HUES6 (cell line): ENCODE measurements around the gene CATSPERD.
"Not testable (repeated sequence)": the region's sequence is repeated elsewhere in the genome, so short reads cannot be mapped to it uniquely, and the experiment has no call there.

Experiments
- H3K27ac ChIP-seq: 2 replicates; pipeline ENCODE4 v1.7.0; 2013; ENCODE audit warnings: low read depth, mild to moderate bottlenecking, low read length, inconsistent platforms
- H3K27me3 ChIP-seq: 2 replicates; pipeline ENCODE4 v1.6.1; 2013; ENCODE audit warnings: low read length; ENCODE audit not compliant: control insufficient read depth, insufficient read depth
- H3K36me3 ChIP-seq: 2 replicates; pipeline ENCODE4 v1.6.1; 2013; ENCODE audit warnings: low read length; ENCODE audit not compliant: control insufficient read depth, insufficient read depth
- H3K4me1 ChIP-seq: 2 replicates; pipeline ENCODE4 v1.6.1; 2013; ENCODE audit warnings: low read length; ENCODE audit not compliant: control insufficient read depth, insufficient read depth
- H3K4me3 ChIP-seq: 2 replicates; pipeline ENCODE4 v1.5.1; 2013; ENCODE audit warnings: low read depth, low read length
- H3K9ac ChIP-seq: one replicate; pipeline ENCODE4 v1.6.1; 2013; ENCODE audit warnings: mild to moderate bottlenecking, low read length
- H3K9me3 ChIP-seq: 2 replicates; pipeline ENCODE4 v1.6.1; 2013; ENCODE audit warnings: low read depth, low read length; ENCODE audit not compliant: control insufficient read depth, insufficient read depth

The CATSPERD gene

DNA sequence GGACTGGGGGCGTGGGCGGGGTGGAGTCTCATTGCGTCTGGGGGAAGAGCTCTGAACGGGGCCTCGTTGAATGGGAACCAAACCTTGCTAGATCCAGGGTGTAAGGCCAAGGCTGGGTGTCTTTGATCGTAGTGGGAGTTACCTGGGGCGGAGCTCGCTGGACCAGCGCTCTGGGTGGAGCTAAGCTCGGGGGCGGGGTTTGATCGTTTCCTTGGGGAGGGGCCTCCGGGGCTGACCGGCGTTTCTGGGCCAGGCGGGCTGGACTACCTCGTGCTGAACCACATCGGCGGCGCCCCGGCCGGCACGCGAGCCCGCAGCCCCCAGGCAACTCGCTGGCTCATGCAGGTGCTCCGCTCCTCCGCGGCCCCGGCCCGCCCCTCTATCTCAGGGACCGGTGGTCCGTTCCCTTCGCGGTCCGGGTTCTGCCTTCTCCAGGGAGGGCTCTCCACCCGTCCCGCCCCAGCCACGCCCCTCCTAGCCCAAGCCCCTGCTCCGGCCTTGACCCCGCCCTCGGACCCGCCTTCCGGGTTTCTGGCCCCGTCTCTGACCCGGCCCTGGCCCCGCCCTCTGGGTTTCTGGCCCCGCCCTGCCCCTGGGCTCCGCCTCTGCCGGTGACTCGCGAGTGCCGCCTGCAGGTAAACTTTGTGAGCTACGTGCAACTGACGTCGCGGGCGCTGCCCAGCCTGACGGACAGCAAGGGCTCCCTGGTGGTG, 33.6 kb upstream of the CATSPERD start:
- peaks cover 15% of the 10 kb centered on the region for H3K36me3 ChIP-seq
- no peaks in the 10 kb centered on the region for H3K27me3 ChIP-seq
- H3K4me3 ChIP-seq, result peak overlapping the region; percentile 81
- H3K27ac ChIP-seq, result no peak overlapping the region
- H3K9ac ChIP-seq, result no peak overlapping the region
- H3K9me3 ChIP-seq, result no peaks in the 10 kb centered on the region
- 0 out of 2 replicates have a peak, but pooled peaks cover under 1% of the 10 kb centered on the region for H3K4me1 ChIP-seq

GRCh38 chr19:5687360-5688198, 32.9 kb upstream of the CATSPERD start:
- Histone ChIP-seq H3K4me3 (peak overlapping the region; percentile 50), H3K9ac (no peak overlapping the region)

GRCh38 chr19:5688262-5688881, 32.1 kb upstream of the CATSPERD start:
- H3K36me3 ChIP-seq, result peaks cover 31% of the 10 kb centered on the region
- H3K4me3 ChIP-seq, H3K27me3 ChIP-seq, H3K27ac ChIP-seq, H3K9me3 ChIP-seq, H3K4me1 ChIP-seq, H3K9ac ChIP-seq: not testable (repeated sequence)

More at GRCh38 chr19:5687360-5688198, 32.9 kb upstream of the CATSPERD start:
- Histone ChIP-seq H3K27me3 (no peaks in the 10 kb centered on the region), H3K4me1 (0 out of 2 replicates have a peak, but pooled peaks cover 3% of the 10 kb centered on the region), H3K27ac (no peak overlapping the region), H3K36me3 (peaks cover 23% of the 10 kb centered on the region), H3K9me3 (no peaks in the 10 kb centered on the region)

DNA sequence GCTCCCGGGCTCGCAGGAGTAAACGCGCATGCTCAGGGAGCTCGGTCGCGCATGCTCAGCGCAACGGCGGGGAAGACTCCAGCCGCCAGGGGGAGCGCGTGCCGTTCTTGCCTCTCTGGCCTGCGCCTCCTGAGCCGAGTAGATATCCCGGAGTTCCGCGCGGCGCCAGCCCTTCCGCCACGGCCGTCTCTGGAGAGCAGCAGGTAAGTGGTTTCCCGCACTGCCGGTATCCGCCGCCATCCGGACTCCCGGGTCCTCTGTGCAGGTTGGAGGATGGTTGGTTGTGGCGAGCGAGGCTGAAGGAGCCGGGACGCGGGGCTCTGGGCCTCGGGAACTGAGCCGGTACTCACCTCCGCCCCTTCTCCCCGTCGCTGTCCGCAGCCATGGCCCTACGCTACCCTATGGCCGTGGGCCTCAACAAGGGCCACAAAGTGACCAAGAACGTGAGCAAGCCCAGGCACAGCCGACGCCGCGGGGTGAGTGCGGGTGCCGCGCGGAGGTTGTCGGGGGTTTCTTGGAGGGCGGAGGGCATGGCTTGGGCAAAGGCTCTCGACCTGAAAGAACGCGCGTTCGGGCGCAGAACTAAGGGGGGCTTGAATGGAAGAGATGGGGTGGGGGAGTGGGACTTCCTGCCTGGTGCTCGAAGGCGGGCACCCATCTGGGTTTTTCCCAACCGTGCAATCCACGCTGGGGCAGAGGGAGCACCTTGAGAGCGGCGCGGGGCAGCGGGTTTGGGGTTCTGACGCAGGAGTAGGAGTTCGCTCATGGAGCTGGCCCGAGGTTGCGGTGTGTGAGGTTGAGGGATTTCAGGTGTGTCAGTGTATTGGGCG, 30.1 kb upstream of the CATSPERD start, which contains the start of gene RPL36:
Gene RPL36 (plus strand): TSS at position 171 of the 830 bp plus-strand sequence. CDS start 213 bp downstream, at position 384.
- H3K36me3 ChIP-seq, result peaks cover 51% of the 10 kb centered on the region
- H3K4me3 ChIP-seq, result peak within 1 kb of the TSS; percentile 93
- 0 out of 2 replicates have a peak, but pooled peaks cover 3% of the 10 kb centered on the region for H3K4me1 ChIP-seq
- H3K27ac ChIP-seq, result peak within 1 kb of the TSS; percentile 97
- no peaks in the 10 kb centered on the region for H3K27me3 ChIP-seq
- no peaks in the 10 kb centered on the region for H3K9me3 ChIP-seq
- peak within 1 kb of the TSS; percentile 98 for H3K9ac ChIP-seq

DNA sequence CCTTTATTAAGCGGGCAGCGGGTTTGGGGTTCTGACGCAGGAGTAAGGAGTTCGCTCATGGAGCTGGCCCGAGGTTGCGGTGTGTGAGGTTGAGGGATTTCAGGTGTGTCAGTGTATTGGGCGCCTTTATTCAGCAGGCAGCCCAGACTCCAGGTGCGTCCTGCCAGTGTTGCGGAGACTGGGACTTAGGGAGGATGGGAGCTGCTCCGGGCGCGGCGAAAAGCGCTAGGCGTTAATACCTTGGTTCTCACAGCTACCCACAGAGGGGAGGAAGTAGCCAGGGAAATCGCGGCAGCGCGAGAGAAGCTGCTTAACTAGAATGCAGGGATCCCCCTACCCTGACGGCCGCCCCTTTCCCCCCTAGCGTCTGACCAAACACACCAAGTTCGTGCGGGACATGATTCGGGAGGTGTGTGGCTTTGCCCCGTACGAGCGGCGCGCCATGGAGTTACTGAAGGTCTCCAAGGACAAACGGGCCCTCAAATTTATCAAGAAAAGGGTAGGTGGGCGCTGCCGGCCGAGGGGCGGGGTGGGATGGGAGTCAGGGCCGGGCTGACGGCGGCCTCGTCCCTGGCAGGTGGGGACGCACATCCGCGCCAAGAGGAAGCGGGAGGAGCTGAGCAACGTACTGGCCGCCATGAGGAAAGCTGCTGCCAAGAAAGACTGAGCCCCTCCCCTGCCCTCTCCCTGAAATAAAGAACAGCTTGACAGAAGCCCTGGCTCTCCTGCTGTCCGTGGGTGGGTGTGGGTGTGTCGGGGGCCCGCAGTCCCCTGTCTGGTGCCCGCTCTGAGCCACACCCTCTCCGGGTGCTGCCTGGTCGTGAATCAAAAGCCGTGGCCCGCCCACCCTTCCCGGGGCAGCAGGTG, 29.2 kb upstream of the CATSPERD start:
- Histone ChIP-seq H3K4me3 (peak overlapping the region; percentile 93), H3K4me1 (0 out of 2 replicates have a peak, but pooled peaks cover 3% of the 10 kb centered on the region), H3K27me3 (no peaks in the 10 kb centered on the region), H3K9ac (peak overlapping the region; percentile 98), H3K9me3 (no peaks in the 10 kb centered on the region), H3K36me3 (peaks cover 59% of the 10 kb centered on the region), H3K27ac (peak overlapping the region; percentile 97)

DNA sequence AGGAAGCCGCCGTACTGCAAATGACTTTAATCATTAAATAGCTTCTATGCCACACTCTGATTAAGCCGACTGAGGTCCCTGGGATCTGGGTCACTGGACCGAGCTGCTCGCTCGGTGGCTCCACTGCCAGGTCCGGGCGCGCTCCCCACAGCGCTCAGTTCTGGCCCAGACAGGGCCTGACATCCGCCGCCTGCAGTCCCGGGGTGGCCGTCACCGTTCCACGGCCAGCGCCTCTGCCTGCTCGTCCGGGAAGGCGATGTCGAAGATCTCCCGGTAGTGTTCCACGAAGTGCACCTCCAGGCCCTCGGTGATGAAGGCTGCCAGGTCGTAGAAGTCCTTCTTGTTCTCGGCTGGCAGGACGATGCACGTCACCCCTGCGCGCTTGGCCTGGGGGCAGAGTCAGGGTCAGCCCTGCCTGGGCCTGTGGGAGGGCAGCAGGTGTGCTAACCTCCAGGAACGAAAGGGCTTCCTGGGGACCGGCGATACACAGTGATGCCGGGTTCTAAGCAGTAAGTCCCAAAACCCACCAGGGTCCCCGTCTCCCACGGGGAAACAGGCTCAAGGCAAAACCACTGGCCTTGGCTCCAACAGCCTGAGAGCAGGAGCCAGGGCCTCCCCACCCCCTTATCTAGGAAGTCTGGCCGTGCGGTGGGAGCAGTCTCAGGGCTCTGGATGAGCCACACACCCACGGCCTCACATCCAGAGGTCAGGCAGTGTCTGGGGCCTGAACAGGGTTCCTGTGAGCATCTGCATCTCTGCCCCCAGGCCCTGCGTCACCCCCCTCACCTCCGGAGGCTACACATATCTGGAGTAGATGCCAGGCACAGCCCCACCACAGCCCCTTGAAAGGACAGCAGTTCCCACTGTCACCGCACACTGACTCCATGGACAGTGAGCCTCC, 28.4 kb upstream of the CATSPERD start:
- Histone ChIP-seq H3K27ac (no peak overlapping the region), H3K9ac (peak overlapping the region; percentile 49), H3K36me3 (peaks cover 68% of the 10 kb centered on the region), H3K27me3 (no peaks in the 10 kb centered on the region), H3K4me1 (0 out of 2 replicates have a peak, but pooled peaks cover 3% of the 10 kb centered on the region), H3K4me3 (peak overlapping the region; percentile 93), H3K9me3 (no peaks in the 10 kb centered on the region)

DNA sequence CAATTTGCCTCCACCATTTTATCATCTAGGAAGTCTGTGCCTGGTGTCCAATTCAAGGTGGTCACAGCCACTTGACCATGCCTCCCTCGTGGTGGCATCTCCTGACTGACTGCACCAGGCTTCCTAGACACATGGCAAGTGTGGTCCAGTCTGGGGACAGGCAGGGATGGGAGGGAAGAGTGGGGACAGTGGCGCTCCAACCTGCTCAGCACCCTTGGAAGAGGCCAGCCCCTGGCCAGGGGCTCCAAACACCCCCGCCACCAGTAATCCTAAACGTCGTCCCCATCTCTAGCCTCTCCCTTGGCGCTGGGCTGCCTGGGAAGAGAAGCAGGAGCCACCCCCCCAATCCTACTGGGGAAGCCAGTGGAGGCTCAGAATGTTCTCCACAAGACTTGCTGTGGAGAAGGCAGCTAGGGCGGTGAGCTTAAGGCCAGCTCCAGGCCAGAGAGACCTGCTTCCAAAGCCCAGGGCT, 27.7 kb upstream of the CATSPERD start:
- 0 out of 2 replicates have a peak, but pooled peaks cover 3% of the 10 kb centered on the region for H3K4me1 ChIP-seq
- H3K27ac ChIP-seq, result no peak overlapping the region
- no peaks in the 10 kb centered on the region for H3K27me3 ChIP-seq
- peaks cover 73% of the 10 kb centered on the region for H3K36me3 ChIP-seq
- H3K4me3 ChIP-seq, result no peak overlapping the region
- no peaks in the 10 kb centered on the region for H3K9me3 ChIP-seq
- H3K9ac ChIP-seq, result peak overlapping the region; percentile 14

GRCh38 chr19:5693195-5694166, 27.0 kb upstream of the CATSPERD start:
- Histone ChIP-seq H3K9me3 (no peaks in the 10 kb centered on the region), H3K4me3 (no peak overlapping the region), H3K36me3 (peaks cover 78% of the 10 kb centered on the region), H3K27me3 (no peaks in the 10 kb centered on the region), H3K4me1 (0 out of 2 replicates have a peak, but pooled peaks cover 3% of the 10 kb centered on the region), H3K27ac (no peak overlapping the region), H3K9ac (peak overlapping the region; percentile 14)
